SK-N-SH (cell line): ENCODE measurements around the gene ACAD11.

Source experiments
- CTCF ChIP-seq: fragments of 200-600 bp; sonication (generic); IDR thresholded peaks from 2 replicates; pipeline ENCODE4 v1.6.1; 2017; ENCODE audit warnings: antibody characterized with exemption, mild to moderate bottlenecking, moderate library complexity
- EP300 ChIP-seq, 2 experiments: IDR thresholded peaks; 2 replicates each; pipeline versions ENCODE4 v1.4.0 to v1.6.1; 2012; ENCODE audit warnings: borderline replicate concordance in 1 of 2, low read depth in 1 of 2, low read length in 1 of 2
- EZH2phosphoT487 ChIP-seq: fragments of 200-600 bp; sonication (generic); IDR thresholded peaks from 2 replicates; pipeline ENCODE4 v1.6.1; 2017; ENCODE audit warnings: low read depth, mixed run types, mild to moderate bottlenecking, antibody characterized with exemption, moderate library complexity, borderline replicate concordance
- FOXJ3 ChIP-seq: sonication (generic); formaldehyde crosslinking; IDR thresholded peaks from 2 replicates; pipeline ENCODE4 v1.5.1; 2020; ENCODE audit warnings: mild to moderate bottlenecking, missing genetic modification reagents
- GATA2 ChIP-seq: sonication (generic); formaldehyde crosslinking; IDR thresholded peaks from 2 replicates; pipeline ENCODE4 v1.5.0; 2020; ENCODE audit warnings: mild to moderate bottlenecking, missing genetic modification reagents
- MEF2A ChIP-seq: IDR thresholded peaks from 2 replicates; pipeline ENCODE4 v1.4.0; 2012; ENCODE audit warnings: low read depth, borderline replicate concordance
- REST ChIP-seq: IDR thresholded peaks from 2 replicates; pipeline ENCODE4 v1.6.1; 2012; ENCODE audit warnings: mild to moderate bottlenecking, low read depth, low read length, moderate library complexity
- TAF1 ChIP-seq: IDR thresholded peaks from 2 replicates; pipeline ENCODE4 v1.6.1; 2012; ENCODE audit warnings: low read depth, mild to moderate bottlenecking, low read length, moderate library complexity, borderline replicate concordance
- TCF12 ChIP-seq: IDR thresholded peaks from 2 replicates; pipeline ENCODE4 v1.4.0; 2012

- TF ChIP-seq MEF2A (no peak), TCF12 (no peak), REST (no peak), CTCF (no peak), TAF1 (no peak), EP300 (IDR thresholded peaks at IDR 0.05; ENCODE audit: borderline replicate concordance in 1 of 2, low read depth in 1 of 2, low read length in 1 of 2) (no peak), GATA2 (no peak), FOXJ3 (CRISPR knock-in tag) (no peak), EZH2phosphoT487 (no peak)
Measured at GRCh38 chr3:132630612-132631011, 29.0 kb downstream of the ACAD11 start.
